Activated CD4-positive, alpha-beta T cell treated with anti-CD3 and anti-CD28 coated beads for 36 hours (primary cell): ENCODE results near the gene NAA11. TPM values are rescaled to one million over a fixed set of nuclear protein-coding genes. Genes with fewer than 3 reads are reported as not detected.

Experiments used
- ATAC-seq: fragments of 200-7000 bp; cut with Tn5 transposase; one replicate; pipeline ENCODE4 v1.10.0; 2021; ENCODE audit warnings: mild to moderate bottlenecking, moderate library complexity
- CTCF ChIA-PET: fragments of 350-600 bp; sonication (Branson Sonifier 250); formaldehyde crosslinking; loops from one replicate; lab custom pipeline; 2021; ENCODE audit warnings: antibody characterized with exemption; lab: Charles Lee
- POLR2A ChIA-PET: fragments of 350-600 bp; sonication (Branson Sonifier 250); formaldehyde crosslinking; loops from one replicate; lab custom pipeline; 2021; ENCODE audit warnings: antibody characterized with exemption, inconsistent platforms; lab: Charles Lee
- DNase-seq: peaks from one replicate; pipeline ENCODE4 v3.0.0-alpha.2; 2020
- H3K27ac Mint-ChIP-seq: one replicate; pipeline ENCODE4 v1.8.0; 2021; ENCODE audit warnings: mixed read lengths
- H3K27me3 Mint-ChIP-seq: one replicate; pipeline ENCODE4 v1.8.0; 2021; ENCODE audit warnings: mixed read lengths
- H3K36me3 Mint-ChIP-seq: one replicate; pipeline ENCODE4 v1.8.0; 2021; ENCODE audit warnings: low read depth, mixed read lengths
- H3K4me1 Mint-ChIP-seq: one replicate; pipeline ENCODE4 v1.8.0; 2021; ENCODE audit warnings: mixed read lengths
- H3K4me3 Mint-ChIP-seq: one replicate; pipeline ENCODE4 v1.8.0; 2021; ENCODE audit warnings: mild to moderate bottlenecking, moderate library complexity, mixed read lengths
- H3K9me3 Mint-ChIP-seq: one replicate; pipeline ENCODE4 v1.8.0; 2021; ENCODE audit warnings: low read depth, mixed read lengths
- intact Hi-C, 2 experiments: fragments of 100-400 bp; cut with DNase I in 1 of 2; cut with micrococcal nuclease in 1 of 2; formaldehyde crosslinking; loops; one replicate each; pipeline versions ENCODE4 v1.14.2 to v1.15.1; 2022 to 2024; cut with DNase I, micrococcal nuclease
- total RNA-seq, 2 experiments: library from RNA; stranded (reverse); gene quantifications; one replicate each; pipeline ENCODE4 v1.2.3, GENCODE V29; 2021

NAA11 gene
- total RNA-seq, 2 experiments from 2014 or later: not detected

- Mint-ChIP-seq H3K4me1 (no peaks in the 10 kb centered on the region), H3K4me3 (no peak overlapping the region), H3K27me3 (no peaks in the 10 kb centered on the region), H3K36me3 (peaks cover 2% of the 10 kb centered on the region), H3K27ac (no peak overlapping the region), H3K9me3 (peaks cover 24% of the 10 kb centered on the region)
- DNase-seq (no peak), ATAC-seq (no peak)
- ChIA-PET POLR2A (no interaction called here), CTCF (no interaction called here)
- intact Hi-C loops: no loop called here
These were observed 14.7 kb upstream of the NAA11 start for GRCh38 chr4:79340568-79340967.

DNA sequence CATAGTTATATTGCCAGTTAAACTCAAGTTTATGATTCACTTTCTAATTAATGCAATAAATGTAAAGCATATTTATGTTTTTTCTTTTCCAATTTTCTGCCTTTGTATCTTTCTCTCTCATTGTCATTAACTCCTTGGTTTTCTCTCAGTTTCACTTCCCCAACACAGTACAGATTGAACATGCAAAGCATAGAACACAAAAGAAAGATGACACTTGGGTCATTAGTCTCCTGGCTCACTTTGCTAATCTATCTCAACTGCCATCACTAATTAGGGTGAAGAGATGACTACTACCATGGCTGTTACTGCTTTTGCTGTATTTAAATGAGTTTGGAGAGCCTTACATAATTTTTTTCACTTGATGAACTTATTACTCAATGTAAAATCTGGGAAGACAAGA, 12.3 kb upstream of the NAA11 start:
- Mint-ChIP-seq H3K4me3 (no peak overlapping the region), H3K9me3 (peaks cover 17% of the 10 kb centered on the region), H3K27me3 (no peaks in the 10 kb centered on the region), H3K27ac (no peak overlapping the region), H3K4me1 (no peaks in the 10 kb centered on the region), H3K36me3 (peaks cover 2% of the 10 kb centered on the region)
- intact Hi-C loops: no loop called here
- CTCF ChIA-PET: no interaction called here
- no peak for ATAC-seq
- POLR2A ChIA-PET: no interaction called here
- DNase-seq: no peak

- intact Hi-C loops: no loop called here
- CTCF ChIA-PET: no interaction called here
These were observed 8.9 kb upstream of the NAA11 start for GRCh38 chr4:79334783-79335182.

GRCh38 chr4:79334341-79334740, 8.5 kb upstream of the NAA11 start:
- ATAC-seq: no peak
- CTCF ChIA-PET: no interaction called here
- H3K27ac Mint-ChIP-seq: no peak overlapping the region
- H3K4me3 Mint-ChIP-seq: no peak overlapping the region
- no peak for DNase-seq
- no peaks in the 10 kb centered on the region for H3K9me3 Mint-ChIP-seq
- POLR2A ChIA-PET: no interaction called here
- H3K4me1 Mint-ChIP-seq: peaks cover 2% of the 10 kb centered on the region
- intact Hi-C loops: no loop called here
- no peaks in the 10 kb centered on the region for H3K36me3 Mint-ChIP-seq
- no peaks in the 10 kb centered on the region for H3K27me3 Mint-ChIP-seq

More at GRCh38 chr4:79334783-79335182, 8.9 kb upstream of the NAA11 start:
- ATAC-seq (no peak), DNase-seq (no peak)
- Mint-ChIP-seq H3K27me3 (no peaks in the 10 kb centered on the region), H3K36me3 (no peaks in the 10 kb centered on the region), H3K9me3 (no peaks in the 10 kb centered on the region), H3K27ac (no peak overlapping the region), H3K4me1 (peaks cover 2% of the 10 kb centered on the region), H3K4me3 (no peak overlapping the region)
- POLR2A ChIA-PET: no interaction called here

GRCh38 chr4:79331126-79331876, 5.4 kb upstream of the NAA11 start:
- intact Hi-C loops: no loop called here
- peaks cover 2% of the 10 kb centered on the region for H3K4me1 Mint-ChIP-seq
- POLR2A ChIA-PET: no interaction called here
- CTCF ChIA-PET: interaction anchor here (0.9 kb wide), 1 partner anchor 10 kb away, joined by 4 read pairs; no protein-coding TSS in a partner anchor
- H3K9me3 Mint-ChIP-seq: no peaks in the 10 kb centered on the region
- H3K36me3 Mint-ChIP-seq: no peaks in the 10 kb centered on the region
- H3K27me3 Mint-ChIP-seq: no peaks in the 10 kb centered on the region
- ATAC-seq (no peak), DNase-seq (no peak)
- H3K27ac Mint-ChIP-seq: no peak overlapping the region
- no peak overlapping the region for H3K4me3 Mint-ChIP-seq

DNA sequence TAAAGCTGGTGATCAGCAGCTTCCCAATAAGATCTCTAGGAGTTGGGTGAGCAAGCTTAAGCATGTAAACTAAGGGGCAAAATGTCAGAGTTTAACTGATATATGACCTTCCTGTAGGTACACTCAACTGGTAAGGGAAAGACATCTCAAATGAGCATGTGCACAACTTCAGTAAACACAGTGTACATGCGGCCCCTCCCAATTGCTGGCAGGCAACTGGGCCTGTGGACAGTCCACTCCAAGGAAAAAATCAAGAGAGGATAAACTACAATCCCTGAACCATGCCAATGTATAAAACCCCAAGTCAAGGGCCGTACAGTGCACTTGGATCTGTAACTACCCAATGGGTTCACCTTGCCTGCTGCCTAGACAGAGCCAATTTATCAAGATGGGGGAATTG, 4.9 kb upstream of the NAA11 start:
- Mint-ChIP-seq H3K9me3 (no peaks in the 10 kb centered on the region), H3K36me3 (no peaks in the 10 kb centered on the region), H3K27ac (no peak overlapping the region), H3K4me1 (peaks cover 2% of the 10 kb centered on the region), H3K4me3 (no peak overlapping the region), H3K27me3 (no peaks in the 10 kb centered on the region)
- ChIA-PET POLR2A (no interaction called here), CTCF (interaction anchor here (0.9 kb wide), 1 partner anchor 9 kb away, joined by 4 read pairs; no protein-coding TSS in a partner anchor)
- ATAC-seq (no peak), DNase-seq (no peak)
- intact Hi-C loops: no loop called here

- Mint-ChIP-seq H3K4me3 (no peak overlapping the region), H3K9me3 (no peaks in the 10 kb centered on the region), H3K27ac (no peak overlapping the region), H3K4me1 (no peaks in the 10 kb centered on the region), H3K36me3 (no peaks in the 10 kb centered on the region), H3K27me3 (no peaks in the 10 kb centered on the region)
- ATAC-seq (no peak), DNase-seq (no peak)
- CTCF ChIA-PET: no interaction called here
- intact Hi-C loops: no loop called here
- POLR2A ChIA-PET: no interaction called here
These were observed 425 bp downstream of the NAA11 start for GRCh38 chr4:79325436-79325835.

- ChIA-PET POLR2A (no interaction called here), CTCF (interaction anchor here (0.6 to 0.7 kb wide), 3 partner anchors 9 to 889 kb away, joined by 3 to 4 read pairs (median 3); no protein-coding TSS in a partner anchor)
- H3K27ac Mint-ChIP-seq: no peak overlapping the region
These were observed 5.9 kb downstream of the NAA11 start for GRCh38 chr4:79319975-79320374.

DNA sequence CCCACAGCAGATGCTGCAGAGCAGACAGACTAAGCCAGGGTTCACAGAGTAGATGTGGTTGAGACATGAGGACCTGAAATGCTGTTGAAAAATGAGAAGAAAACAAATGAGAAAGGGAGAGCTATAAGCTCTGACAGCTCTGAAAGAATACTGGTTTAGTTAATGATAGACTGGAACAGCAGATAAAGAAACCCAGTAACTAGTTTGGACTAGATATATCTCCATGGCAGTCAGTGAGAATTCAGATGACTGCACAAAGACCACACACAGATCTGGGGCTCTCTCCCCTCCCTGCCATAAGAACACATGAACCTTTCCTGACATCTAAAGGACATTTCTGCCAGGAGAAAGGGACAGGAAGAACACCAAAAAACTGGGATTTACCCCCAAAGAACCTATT, 8.2 kb downstream of the NAA11 start:
- Mint-ChIP-seq H3K4me1 (no peaks in the 10 kb centered on the region), H3K9me3 (no peaks in the 10 kb centered on the region), H3K27me3 (no peaks in the 10 kb centered on the region), H3K4me3 (no peak overlapping the region), H3K36me3 (no peaks in the 10 kb centered on the region), H3K27ac (no peak overlapping the region)
- ATAC-seq (no peak), DNase-seq (no peak)
- intact Hi-C loops: no loop called here
- CTCF ChIA-PET: interaction anchor here (0.7 kb wide), 1 partner anchor 934 kb away, joined by 3 read pairs; no protein-coding TSS in a partner anchor
- POLR2A ChIA-PET: no interaction called here

More at GRCh38 chr4:79319975-79320374, 5.9 kb downstream of the NAA11 start:
- ATAC-seq (no peak), DNase-seq (no peak)
- Mint-ChIP-seq H3K36me3 (no peaks in the 10 kb centered on the region), H3K9me3 (no peaks in the 10 kb centered on the region), H3K4me1 (no peaks in the 10 kb centered on the region), H3K27me3 (no peaks in the 10 kb centered on the region), H3K4me3 (no peak overlapping the region)
- intact Hi-C loops: no loop called here

GRCh38 chr4:79315891-79316290, 10.0 kb downstream of the NAA11 start:
- H3K27ac Mint-ChIP-seq: no peak overlapping the region
- ATAC-seq: no peak

DNA sequence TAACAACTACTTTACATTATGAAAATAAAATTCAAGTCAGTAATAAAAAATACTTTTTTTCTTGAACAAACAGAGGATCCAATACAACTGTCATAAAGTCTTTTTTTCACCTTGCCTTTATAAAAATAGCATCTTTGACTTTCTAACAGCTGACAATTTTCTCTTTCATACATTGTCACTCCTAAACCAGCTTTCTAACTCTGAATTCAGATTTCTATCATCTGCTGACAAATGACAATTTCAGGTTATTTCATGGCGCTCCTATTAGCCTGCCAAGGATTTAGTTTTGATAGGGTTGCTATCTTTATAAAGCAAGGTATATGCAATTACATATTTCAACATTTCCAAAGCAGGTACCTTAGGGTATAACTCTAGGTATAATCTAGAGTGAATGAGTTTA, 14.6 kb downstream of the NAA11 start:
- Mint-ChIP-seq H3K27ac (no peak overlapping the region), H3K36me3 (no peaks in the 10 kb centered on the region), H3K4me3 (no peak overlapping the region), H3K9me3 (no peaks in the 10 kb centered on the region), H3K27me3 (no peaks in the 10 kb centered on the region), H3K4me1 (no peaks in the 10 kb centered on the region)
- DNase-seq: no peak
- ChIA-PET CTCF (no interaction called here), POLR2A (no interaction called here)
- ATAC-seq: no peak
- intact Hi-C loops: no loop called here

More at GRCh38 chr4:79315891-79316290, 10.0 kb downstream of the NAA11 start:
- H3K27me3 Mint-ChIP-seq: no peaks in the 10 kb centered on the region
- DNase-seq: no peak
- POLR2A ChIA-PET: interaction anchor here (0.7 kb wide), 1 partner anchor 415 kb away, joined by 3 read pairs; no protein-coding TSS in a partner anchor
- intact Hi-C loops: no loop called here
- H3K9me3 Mint-ChIP-seq: no peaks in the 10 kb centered on the region
- H3K36me3 Mint-ChIP-seq: no peaks in the 10 kb centered on the region
- CTCF ChIA-PET: no interaction called here
- no peak overlapping the region for H3K4me3 Mint-ChIP-seq
- H3K4me1 Mint-ChIP-seq: no peaks in the 10 kb centered on the region

- Mint-ChIP-seq H3K27me3 (no peaks in the 10 kb centered on the region), H3K4me3 (no peak overlapping the region), H3K4me1 (no peaks in the 10 kb centered on the region), H3K27ac (no peak overlapping the region), H3K36me3 (no peaks in the 10 kb centered on the region), H3K9me3 (no peaks in the 10 kb centered on the region)
- ChIA-PET POLR2A (no interaction called here), CTCF (no interaction called here)
- intact Hi-C loops: no loop called here
- ATAC-seq (no peak), DNase-seq (no peak)
These were observed 16.9 kb downstream of the NAA11 start for GRCh38 chr4:79308971-79309370.
